AG04449 (cell line): Measurements from ENCODE around the gene TEAD1.

ENCODE experiments used
- CTCF ChIA-PET: fragments of 350-600 bp; formaldehyde crosslinking; extraction: SDS; loops from one replicate; lab custom pipeline; 2021; ENCODE audit warnings: antibody characterized with exemption; lab: Yijun Ruan, JAX
- POLR2A ChIA-PET: fragments of 400-600, 350-600 bp; formaldehyde crosslinking; extraction: SDS; loops from one replicate; lab custom pipeline; 2020; ENCODE audit warnings: antibody characterized with exemption, inconsistent platforms; lab: Yijun Ruan, JAX
- DNase-seq: peaks from one replicate; pipeline ENCODE4 v3.0.0-alpha.2; 2010; ENCODE audit warnings: low read depth, low spot score
- H3K4me3 ChIP-seq: 2 replicates; pipeline ENCODE4 v1.5.1; 2011; ENCODE audit warnings: low read depth, mild to moderate bottlenecking, control low read depth, low read length
- TF ChIP-seq, protein P1 (sequence below): IDR thresholded peaks from one replicate; pipeline ENCODE4 v1.5.1; 2011; ENCODE audit warnings: mild to moderate bottlenecking, moderate library complexity, low read length, control low read depth, inconsistent platforms; ENCODE audit not compliant: insufficient read depth; ENCODE audit errors: missing control alignments

The TEAD1 gene

DNA sequence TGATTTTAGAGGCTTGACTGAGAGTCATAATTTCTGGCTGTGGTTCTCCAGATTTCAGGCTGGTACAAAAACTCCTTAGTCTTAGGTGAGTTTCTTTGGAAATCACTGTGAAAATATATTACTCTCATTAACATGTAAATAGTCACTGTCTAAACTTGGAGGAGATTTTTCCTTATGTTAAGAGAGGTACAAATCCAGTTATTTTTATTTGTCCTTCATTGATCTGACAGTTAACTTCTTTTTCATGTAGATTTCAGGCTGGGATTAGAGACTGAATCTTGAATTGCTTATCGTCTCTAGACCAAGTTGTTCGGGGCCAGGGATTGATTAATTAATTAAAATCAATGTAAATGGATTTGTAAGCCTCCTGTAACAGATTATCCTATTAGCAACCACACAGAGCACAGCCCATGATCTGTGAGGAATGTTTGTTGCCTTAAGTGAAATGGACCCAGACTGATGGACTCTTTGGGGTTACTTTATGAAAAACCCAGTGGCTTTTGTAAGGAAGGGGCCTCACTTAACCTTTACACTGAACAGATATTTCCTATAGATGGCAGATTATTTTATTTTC, 21.1 kb downstream of the TEAD1 start:
- DNase-seq, result no peak
- POLR2A ChIA-PET, result no interaction called here
- no peak overlapping the region for H3K4me3 ChIP-seq
- TF ChIP-seq, protein P1, sequence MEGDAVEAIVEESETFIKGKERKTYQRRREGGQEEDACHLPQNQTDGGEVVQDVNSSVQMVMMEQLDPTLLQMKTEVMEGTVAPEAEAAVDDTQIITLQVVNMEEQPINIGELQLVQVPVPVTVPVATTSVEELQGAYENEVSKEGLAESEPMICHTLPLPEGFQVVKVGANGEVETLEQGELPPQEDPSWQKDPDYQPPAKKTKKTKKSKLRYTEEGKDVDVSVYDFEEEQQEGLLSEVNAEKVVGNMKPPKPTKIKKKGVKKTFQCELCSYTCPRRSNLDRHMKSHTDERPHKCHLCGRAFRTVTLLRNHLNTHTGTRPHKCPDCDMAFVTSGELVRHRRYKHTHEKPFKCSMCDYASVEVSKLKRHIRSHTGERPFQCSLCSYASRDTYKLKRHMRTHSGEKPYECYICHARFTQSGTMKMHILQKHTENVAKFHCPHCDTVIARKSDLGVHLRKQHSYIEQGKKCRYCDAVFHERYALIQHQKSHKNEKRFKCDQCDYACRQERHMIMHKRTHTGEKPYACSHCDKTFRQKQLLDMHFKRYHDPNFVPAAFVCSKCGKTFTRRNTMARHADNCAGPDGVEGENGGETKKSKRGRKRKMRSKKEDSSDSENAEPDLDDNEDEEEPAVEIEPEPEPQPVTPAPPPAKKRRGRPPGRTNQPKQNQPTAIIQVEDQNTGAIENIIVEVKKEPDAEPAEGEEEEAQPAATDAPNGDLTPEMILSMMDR, result no peak
- CTCF ChIA-PET, result interaction anchor here (1.0 to 2.8 kb wide), 5 partner anchors 10 to 364 kb away, joined by 3 to 11 read pairs (median 7); no protein-coding TSS in a partner anchor

DNA sequence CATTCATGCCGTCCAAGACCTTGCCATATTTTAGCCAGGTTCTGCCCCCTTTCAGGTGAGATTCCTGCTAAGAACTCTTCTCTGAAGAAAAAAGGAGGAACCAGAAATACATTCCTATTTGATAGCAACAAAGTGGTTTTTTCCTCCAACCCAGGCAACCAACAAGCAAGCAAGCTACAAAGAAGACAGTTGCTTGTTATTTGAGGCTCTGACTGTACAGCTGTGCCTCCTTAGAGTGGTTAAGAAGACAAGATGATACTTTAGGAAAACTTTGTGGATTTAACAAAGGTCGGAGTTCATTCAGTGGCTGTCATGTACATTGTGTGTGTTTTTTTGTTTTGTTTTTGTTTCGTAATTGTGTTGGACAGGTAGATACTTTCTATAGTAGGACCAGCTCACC, 21.7 kb downstream of the TEAD1 start:
- TF ChIP-seq, protein P1, result no peak
- DNase-seq, result no peak
- no peak overlapping the region for H3K4me3 ChIP-seq
- POLR2A ChIA-PET, result no interaction called here
- CTCF ChIA-PET, result interaction anchor here (2.4 kb wide), 1 partner anchor 10 kb away, joined by 11 read pairs; no protein-coding TSS in a partner anchor

DNA sequence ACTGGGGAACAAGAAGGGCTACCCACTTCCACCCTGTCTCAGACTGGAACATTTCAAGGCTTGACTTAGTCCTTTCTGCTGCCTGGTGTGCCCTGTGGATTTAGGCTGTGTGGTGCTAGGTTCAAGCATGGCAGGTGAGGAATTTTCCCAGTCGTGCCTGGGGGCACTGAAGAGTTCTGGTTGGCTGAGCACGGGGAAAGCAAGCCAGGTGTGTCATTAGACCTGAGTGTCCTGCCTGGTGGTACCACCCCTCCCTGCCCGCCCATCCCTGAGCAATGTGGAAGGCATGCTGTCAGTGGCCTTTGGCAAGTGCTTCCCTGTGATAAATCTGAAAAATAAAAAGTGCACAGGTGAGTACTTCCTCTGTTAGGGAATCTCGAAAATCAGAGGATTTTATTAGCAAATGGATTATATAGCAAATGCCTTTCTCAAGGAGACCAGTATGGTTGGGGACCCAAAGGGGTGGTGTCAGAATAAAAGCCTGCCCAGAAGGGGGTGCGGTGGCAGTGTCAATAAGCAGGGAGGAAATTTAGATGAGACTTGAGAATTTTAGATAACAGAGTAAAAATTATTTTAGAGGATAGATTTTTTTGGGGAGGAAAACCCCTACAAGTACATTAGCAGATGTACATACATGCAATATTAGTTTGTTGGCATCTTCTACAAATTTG, 22.8 kb downstream of the TEAD1 start:
- no peak overlapping the region for H3K4me3 ChIP-seq
- POLR2A ChIA-PET, result interaction anchor here (0.6 kb wide), 1 partner anchor 132 kb away, joined by 3 read pairs; no protein-coding TSS in a partner anchor
- TF ChIP-seq, protein P1, result no peak
- CTCF ChIA-PET, result no interaction called here
- DNase-seq, result no peak

DNA sequence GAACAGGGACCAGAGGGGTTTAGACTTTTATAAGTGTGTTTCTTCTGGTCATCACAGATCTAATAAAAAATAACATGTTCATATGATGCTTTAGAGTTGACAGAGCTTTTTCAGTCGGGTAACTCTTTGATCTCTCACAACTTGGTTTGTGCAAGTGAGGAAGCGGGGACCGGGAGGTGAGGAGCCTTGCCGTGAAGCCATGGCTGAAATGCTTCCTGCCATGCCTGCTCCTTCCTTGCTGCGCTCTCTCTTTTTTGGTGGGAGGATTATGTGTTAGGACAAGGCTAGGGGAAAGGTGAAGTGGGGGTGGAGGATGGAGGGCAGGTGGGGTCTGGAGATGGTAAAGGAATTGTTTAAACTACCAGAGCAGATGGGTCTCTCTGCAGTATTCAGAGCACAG, 23.8 kb downstream of the TEAD1 start:
- TF ChIP-seq, protein P1, result no peak
- DNase-seq, result no peak
- no peak overlapping the region for H3K4me3 ChIP-seq
- ChIA-PET POLR2A (no interaction called here), CTCF (interaction anchor here (0.7 to 1.0 kb wide), 2 partner anchors 195 to 288 kb away, joined by 3 read pairs; no protein-coding TSS in a partner anchor)

DNA sequence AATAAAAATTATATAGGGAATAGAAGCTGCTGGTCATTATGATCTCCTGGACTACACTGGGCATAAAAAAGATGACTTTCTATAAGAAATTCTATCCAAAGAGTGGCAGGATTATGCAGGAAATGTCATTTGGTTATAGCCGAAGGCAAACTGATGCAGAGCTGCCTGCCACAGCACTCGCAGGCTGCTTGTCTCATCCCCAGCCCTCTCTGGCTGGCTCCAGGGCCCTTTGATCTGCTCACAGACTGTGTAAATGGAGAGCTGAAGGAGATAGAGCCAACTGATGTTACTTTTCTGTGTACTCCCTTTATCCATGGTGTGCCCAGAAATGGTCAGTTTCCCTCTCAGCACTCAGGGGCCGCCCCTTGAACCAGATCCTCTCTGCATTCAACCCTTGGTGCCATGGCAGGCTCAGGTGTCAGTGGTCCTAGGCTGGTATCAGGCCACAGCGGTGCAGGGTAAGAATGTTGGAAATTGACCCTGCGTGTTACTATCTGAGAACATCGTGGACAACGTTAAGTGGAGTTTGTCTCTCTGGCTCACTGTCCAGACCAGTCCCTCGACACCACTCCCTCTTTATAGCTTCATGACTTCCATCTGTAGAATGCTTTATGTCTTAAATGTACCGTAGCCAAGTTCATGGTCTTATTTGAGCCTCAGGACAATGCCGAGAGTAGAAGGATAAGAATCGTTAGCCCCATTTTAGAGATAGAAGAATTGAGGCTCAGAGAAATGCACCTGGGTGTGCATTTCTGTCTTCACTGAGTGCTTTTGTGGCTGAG, 27.8 kb downstream of the TEAD1 start:
- CTCF ChIA-PET, result interaction anchor here (1.1 kb wide), 1 partner anchor 58 kb away, joined by 3 read pairs; no protein-coding TSS in a partner anchor
- no peak overlapping the region for H3K4me3 ChIP-seq
- TF ChIP-seq, protein P1, result no peak
- POLR2A ChIA-PET, result no interaction called here
- DNase-seq, result no peak
